Neural cell (in vitro differentiated cells): ENCODE results near the gene FCGR3A. TPM values are rescaled to one million over a fixed set of nuclear protein-coding genes. Genes with fewer than 3 reads are reported as not detected.

Experiments used
- H2AFZ ChIP-seq: fragments of 200-600, 300-800 bp; sonication (generic), shearing (Covaris generic); 2 replicates; pipeline ENCODE4 v1.6.0; 2014; ENCODE audit warnings: low read depth, mild to moderate bottlenecking, antibody characterized with exemption, low read length, moderate library complexity
- H3F3A ChIP-seq: fragments of 200-600 bp; shearing (Covaris generic); 2 replicates; pipeline ENCODE4 v1.6.1; 2016; ENCODE audit warnings: mild to moderate bottlenecking, moderate library complexity, mixed read lengths, antibody characterized with exemption, low read length; ENCODE audit not compliant: insufficient read depth, poor library complexity, severe bottlenecking
- H3K27ac ChIP-seq: fragments of 200-600, 300-800 bp; sonication (generic), shearing (Covaris generic); 2 replicates; pipeline ENCODE4 v1.5.1; 2014; ENCODE audit warnings: mild to moderate bottlenecking, low read length, moderate library complexity
- H3K27me3 ChIP-seq: fragments of 300-800, 200-600 bp; sonication (generic), shearing (Covaris generic); 2 replicates; pipeline ENCODE4 v1.6.0; 2014; ENCODE audit warnings: mild to moderate bottlenecking, low read depth, low read length, moderate library complexity; ENCODE audit not compliant: insufficient read depth
- H3K36me3 ChIP-seq: fragments of 300-800, 200-600 bp; sonication (generic), shearing (Covaris generic); 2 replicates; pipeline ENCODE4 v1.5.1; 2014; ENCODE audit warnings: mild to moderate bottlenecking, antibody characterized with exemption, low read length, moderate library complexity; ENCODE audit not compliant: insufficient read depth
- H3K4me2 ChIP-seq: fragments of 300-800, 200-600 bp; sonication (generic), shearing (Covaris generic); 2 replicates; pipeline ENCODE4 v1.6.0; 2014; ENCODE audit warnings: mild to moderate bottlenecking, low read length
- H3K4me3 ChIP-seq: fragments of 300-800, 200-600 bp; sonication (generic), shearing (Covaris generic); 2 replicates; pipeline ENCODE4 v1.5.1; 2014; ENCODE audit warnings: mild to moderate bottlenecking, low read length, moderate library complexity
- H3K79me2 ChIP-seq: fragments of 200-600 bp; shearing (Covaris generic); replicated peaks from 2 replicates; pipeline ENCODE4 v1.6.0; 2014; ENCODE audit warnings: mild to moderate bottlenecking, low read length, moderate library complexity; ENCODE audit not compliant: insufficient read depth
- H3K9ac ChIP-seq: fragments of 300-800, 200-600 bp; sonication (generic), shearing (Covaris generic); 2 replicates; pipeline ENCODE4 v1.6.1; 2016; ENCODE audit warnings: mild to moderate bottlenecking, low read length, mixed read lengths
- H3K9me2 ChIP-seq: fragments of 200-600 bp; shearing (Covaris generic); 2 replicates; pipeline ENCODE4 v1.6.1; 2016; ENCODE audit warnings: mild to moderate bottlenecking, low read length, mixed read lengths; ENCODE audit not compliant: insufficient read depth
- H3K9me3 ChIP-seq: fragments of 200-600, 300-800 bp; sonication (generic), shearing (Covaris generic); 2 replicates; pipeline ENCODE4 v1.6.1; 2016; ENCODE audit warnings: mild to moderate bottlenecking, mixed run types, low read length, moderate library complexity, mixed read lengths
- H4K20me1 ChIP-seq: fragments of 200-600 bp; shearing (Covaris generic); 2 replicates; pipeline ENCODE4 v1.6.1; 2016; ENCODE audit warnings: mild to moderate bottlenecking, mixed run types; ENCODE audit not compliant: insufficient read depth
- CTCF ChIP-seq: fragments of 450-650 bp; IDR thresholded peaks from 2 replicates; pipeline ENCODE4 v1.5.1; 2014; ENCODE audit warnings: antibody characterized with exemption, mild to moderate bottlenecking, moderate library complexity; ENCODE audit not compliant: poor library complexity, severe bottlenecking
- EP300 ChIP-seq: fragments of 450-650 bp; conservative IDR thresholded peaks from 2 replicates; pipeline ENCODE4 v1.6.1; 2014; ENCODE audit warnings: antibody characterized with exemption, mild to moderate bottlenecking, moderate library complexity; ENCODE audit not compliant: poor library complexity, severe bottlenecking
- EZH2 ChIP-seq: fragments of 200-600, 300-800 bp; shearing (Covaris generic), sonication (generic); IDR thresholded peaks from 2 replicates; pipeline ENCODE4 v1.6.1; 2014; ENCODE audit warnings: antibody characterized with exemption, low read length, borderline replicate concordance, mild to moderate bottlenecking; ENCODE audit not compliant: insufficient read depth, poor library complexity, severe bottlenecking
- MXI1 ChIP-seq: fragments of 450-650 bp; conservative IDR thresholded peaks from 2 replicates; pipeline ENCODE4 v1.6.1; 2014; ENCODE audit warnings: antibody characterized with exemption, mild to moderate bottlenecking; ENCODE audit not compliant: poor library complexity, severe bottlenecking
- POLR2AphosphoS5 ChIP-seq: IDR thresholded peaks from 2 replicates; pipeline ENCODE4 v1.6.1; 2012
- RAD21 ChIP-seq: fragments of 450-650 bp; conservative IDR thresholded peaks from 2 replicates; pipeline ENCODE4 v1.6.1; 2014; ENCODE audit warnings: antibody characterized with exemption, mild to moderate bottlenecking, moderate library complexity
- SMC3 ChIP-seq: fragments of 450-650 bp; conservative IDR thresholded peaks from 2 replicates; pipeline ENCODE4 v1.6.1; 2014; ENCODE audit warnings: antibody characterized with exemption, mild to moderate bottlenecking, moderate library complexity; ENCODE audit not compliant: poor library complexity
- TAF1 ChIP-seq: IDR thresholded peaks from 2 replicates; pipeline ENCODE4 v1.6.1; 2012; ENCODE audit warnings: low read depth
- polyA plus RNA-seq: library from polyadenylated mRNA; depleted of rRNA; stranded (reverse); fragments of >200 nt; gene quantifications from 2 replicates; pipeline ENCODE4 v1.2.3, GENCODE V29; 2014
- TF ChIP-seq, protein P1 (sequence below): IDR thresholded peaks from 2 replicates; pipeline ENCODE4 v1.6.1; 2012; ENCODE audit warnings: borderline replicate concordance

Gene FCGR3A
- polyA plus RNA-seq, 1 donor from 2014 or later, result not detected

- H3K79me2 ChIP-seq, result no peaks in the 10 kb centered on the region
- H3K4me2 ChIP-seq, result no peak overlapping the region
- H2AFZ ChIP-seq, result no peak overlapping the region
- H3K27me3 ChIP-seq, result peaks cover 7% of the 10 kb centered on the region
- no peak for TF ChIP-seq SMC3
- no peak for TF ChIP-seq MXI1
- TF ChIP-seq, protein P1, sequence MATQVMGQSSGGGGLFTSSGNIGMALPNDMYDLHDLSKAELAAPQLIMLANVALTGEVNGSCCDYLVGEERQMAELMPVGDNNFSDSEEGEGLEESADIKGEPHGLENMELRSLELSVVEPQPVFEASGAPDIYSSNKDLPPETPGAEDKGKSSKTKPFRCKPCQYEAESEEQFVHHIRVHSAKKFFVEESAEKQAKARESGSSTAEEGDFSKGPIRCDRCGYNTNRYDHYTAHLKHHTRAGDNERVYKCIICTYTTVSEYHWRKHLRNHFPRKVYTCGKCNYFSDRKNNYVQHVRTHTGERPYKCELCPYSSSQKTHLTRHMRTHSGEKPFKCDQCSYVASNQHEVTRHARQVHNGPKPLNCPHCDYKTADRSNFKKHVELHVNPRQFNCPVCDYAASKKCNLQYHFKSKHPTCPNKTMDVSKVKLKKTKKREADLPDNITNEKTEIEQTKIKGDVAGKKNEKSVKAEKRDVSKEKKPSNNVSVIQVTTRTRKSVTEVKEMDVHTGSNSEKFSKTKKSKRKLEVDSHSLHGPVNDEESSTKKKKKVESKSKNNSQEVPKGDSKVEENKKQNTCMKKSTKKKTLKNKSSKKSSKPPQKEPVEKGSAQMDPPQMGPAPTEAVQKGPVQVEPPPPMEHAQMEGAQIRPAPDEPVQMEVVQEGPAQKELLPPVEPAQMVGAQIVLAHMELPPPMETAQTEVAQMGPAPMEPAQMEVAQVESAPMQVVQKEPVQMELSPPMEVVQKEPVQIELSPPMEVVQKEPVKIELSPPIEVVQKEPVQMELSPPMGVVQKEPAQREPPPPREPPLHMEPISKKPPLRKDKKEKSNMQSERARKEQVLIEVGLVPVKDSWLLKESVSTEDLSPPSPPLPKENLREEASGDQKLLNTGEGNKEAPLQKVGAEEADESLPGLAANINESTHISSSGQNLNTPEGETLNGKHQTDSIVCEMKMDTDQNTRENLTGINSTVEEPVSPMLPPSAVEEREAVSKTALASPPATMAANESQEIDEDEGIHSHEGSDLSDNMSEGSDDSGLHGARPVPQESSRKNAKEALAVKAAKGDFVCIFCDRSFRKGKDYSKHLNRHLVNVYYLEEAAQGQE, result no peak
- no peak for TF ChIP-seq POLR2AphosphoS5
- no peak for TF ChIP-seq CTCF
- no peak for TF ChIP-seq TAF1
- TF ChIP-seq EZH2, result no peak
- no peak for TF ChIP-seq RAD21
- no peak overlapping the region for H3K4me3 ChIP-seq
- H3K9ac ChIP-seq, result no peak overlapping the region
- H3K9me3 ChIP-seq, result no peaks in the 10 kb centered on the region
- H3K27ac ChIP-seq, result no peak overlapping the region
- no peaks in the 10 kb centered on the region for H3K36me3 ChIP-seq
- H3K9me2 ChIP-seq, result no peaks in the 10 kb centered on the region
- no peaks in the 10 kb centered on the region for H3F3A ChIP-seq
- no peaks in the 10 kb centered on the region for H4K20me1 ChIP-seq
These were observed 54.1 kb downstream of the FCGR3A start for GRCh38 chr1:161495490-161495889.

DNA sequence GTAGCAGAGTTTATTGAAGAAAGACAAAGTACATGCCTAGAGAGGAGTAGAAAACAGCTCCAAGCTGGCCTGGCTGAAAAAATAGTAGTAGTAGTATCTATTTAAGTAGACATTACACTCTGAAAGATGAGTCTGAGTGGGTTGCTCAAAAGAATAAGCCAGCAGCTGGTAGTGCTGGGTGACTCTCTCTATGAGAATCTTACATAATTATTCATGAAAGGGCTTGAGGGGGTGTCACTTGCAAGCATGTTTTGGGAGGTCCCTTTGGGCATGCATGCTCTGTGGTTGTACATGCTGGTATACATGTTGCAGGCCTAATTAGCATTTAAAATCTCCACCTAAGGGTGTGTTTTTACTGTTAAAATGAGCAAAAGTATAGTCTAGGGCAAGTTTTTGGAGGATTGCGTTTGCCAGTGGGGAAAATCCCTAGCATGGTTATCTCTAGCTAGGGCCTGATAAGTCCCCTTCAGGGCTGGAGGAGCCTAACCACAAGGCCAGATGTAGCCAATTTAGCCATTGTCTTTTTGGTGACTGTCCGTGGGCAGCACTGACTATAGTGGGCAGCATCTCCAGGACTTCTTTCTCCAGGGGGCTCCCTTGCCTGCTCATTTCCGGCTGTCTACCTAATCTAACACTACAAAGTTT lies 55.4 kb downstream of the FCGR3A start:
- no peak overlapping the region for H3K4me3 ChIP-seq
- H2AFZ ChIP-seq, result no peak overlapping the region
- H3K9me2 ChIP-seq, result no peaks in the 10 kb centered on the region
- no peaks in the 10 kb centered on the region for H3F3A ChIP-seq
- H3K27me3 ChIP-seq, result peaks cover 11% of the 10 kb centered on the region
- no peak overlapping the region for H3K4me2 ChIP-seq
- no peaks in the 10 kb centered on the region for H4K20me1 ChIP-seq
- TF ChIP-seq POLR2AphosphoS5 (no peak), CTCF (no peak), SMC3 (no peak), MXI1 (no peak), EZH2 (no peak), RAD21 (no peak), EP300 (no peak), TAF1 (no peak)
- TF ChIP-seq, protein P1, result no peak
- H3K27ac ChIP-seq, result no peak overlapping the region
- H3K9me3 ChIP-seq, result no peaks in the 10 kb centered on the region
- no peak overlapping the region for H3K9ac ChIP-seq
- no peaks in the 10 kb centered on the region for H3K79me2 ChIP-seq
- no peaks in the 10 kb centered on the region for H3K36me3 ChIP-seq
